Gastrocnemius medialis (tissue), 4 donors: Measurements from ENCODE around the gene CERS3. TPM values are rescaled to one million over a fixed set of nuclear protein-coding genes. Genes with fewer than 3 reads are reported as not detected.
A peak's percentile ranks its signal among the peaks of the same experiment; 100 is the strongest.

Experiments
- ATAC-seq, 2 donors: fragments of 150-250 bp; one replicate each; pipeline ENCODE4 v1.9.1; 2016
- DNase-seq, 2 donors: peaks; one replicate each; pipeline ENCODE4 v3.0.0-alpha.2; 2019
- H3K27ac ChIP-seq, 4 donors: fragments of 200-600 bp; sonication (generic); 1 replicate in 1 of 4; 2 replicates in 3 of 4; pipeline ENCODE4 v1.5.1; 2016 to 2018; ENCODE audit warnings: mild to moderate bottlenecking in 2 of 4, moderate library complexity in 1 of 4
- H3K27me3 ChIP-seq, 3 donors: fragments of 200-600 bp; sonication (generic) in 2 of 3; 1 replicate in 1 of 3; 2 replicates in 2 of 3; pipeline versions ENCODE4 v1.5.1 to v1.6.0; 2016 to 2019; ENCODE audit warnings: mild to moderate bottlenecking in 1 of 3, moderate library complexity in 1 of 3
- H3K36me3 ChIP-seq, 2 donors: fragments of 200-600 bp; sonication (generic) in 1 of 2; one replicate each; pipeline ENCODE4 v1.5.1; 2017 to 2018
- H3K4me1 ChIP-seq, 2 donors: fragments of 200-600 bp; sonication (generic) in 1 of 2; one replicate each; pipeline ENCODE4 v1.5.1; 2016 to 2017; ENCODE audit warnings: mild to moderate bottlenecking in 2 of 2
- H3K4me3 ChIP-seq, 4 donors: fragments of 200-600 bp; sonication (generic) in 3 of 4; 1 replicate in 1 of 4; 2 replicates in 3 of 4; pipeline ENCODE4 v1.5.1; 2016 to 2019; ENCODE audit warnings: mild to moderate bottlenecking in 2 of 4
- H3K9me3 ChIP-seq, 3 donors: fragments of 200-600 bp; sonication (generic) in 2 of 3; 1 replicate in 1 of 3; 2 replicates in 2 of 3; pipeline ENCODE4 v1.5.1; 2016 to 2019
- POLR2A ChIP-seq, 2 donors: fragments of 450-650 bp; IDR thresholded peaks; one replicate each; pipeline ENCODE4 v1.6.1; 2017; ENCODE audit warnings: antibody characterized with exemption in 2 of 2, mild to moderate bottlenecking in 2 of 2, moderate library complexity in 2 of 2
- in situ Hi-C, 4 donors: fragments of 200-750 bp; cut with MboI; loops; one replicate each; pipeline versions ENCODE4 v1.15.0 to v1.8.0; 2017; ENCODE audit warnings: low sequenced_read_pairs in 4 of 4
- intact Hi-C: fragments of 100-400 bp; cut with DNase I; formaldehyde crosslinking; loops from one replicate; pipeline ENCODE4 v1.15.1; 2023; ENCODE audit warnings: low total_unique reads
- total RNA-seq, 4 donors: library from RNA; depleted of rRNA; stranded (reverse); fragments of >200 nt; gene quantifications; one replicate each; pipeline versions ENCODE4 v1.1.0 to v1.2.3, GENCODE V29; 2016
- TF ChIP-seq, protein P1 (sequence below), 5 experiments: fragments of 450-650 bp in 3 of 5; fragments of 200-600 bp in 2 of 5; sonication (generic) in 2 of 5; IDR thresholded peaks in 4 of 5; conservative IDR thresholded peaks in 1 of 5; 1 replicate in 4 of 5; 2 replicates in 1 of 5; pipeline ENCODE4 v1.5.1; 2016 to 2019; ENCODE audit warnings: antibody characterized with exemption in 5 of 5, mild to moderate bottlenecking in 3 of 5, moderate library complexity in 3 of 5

Gene CERS3
- total RNA-seq: under 1 TPM in 2 of 4 donors, not detected in 2; 0.52 to 0.97 TPM

DNA sequence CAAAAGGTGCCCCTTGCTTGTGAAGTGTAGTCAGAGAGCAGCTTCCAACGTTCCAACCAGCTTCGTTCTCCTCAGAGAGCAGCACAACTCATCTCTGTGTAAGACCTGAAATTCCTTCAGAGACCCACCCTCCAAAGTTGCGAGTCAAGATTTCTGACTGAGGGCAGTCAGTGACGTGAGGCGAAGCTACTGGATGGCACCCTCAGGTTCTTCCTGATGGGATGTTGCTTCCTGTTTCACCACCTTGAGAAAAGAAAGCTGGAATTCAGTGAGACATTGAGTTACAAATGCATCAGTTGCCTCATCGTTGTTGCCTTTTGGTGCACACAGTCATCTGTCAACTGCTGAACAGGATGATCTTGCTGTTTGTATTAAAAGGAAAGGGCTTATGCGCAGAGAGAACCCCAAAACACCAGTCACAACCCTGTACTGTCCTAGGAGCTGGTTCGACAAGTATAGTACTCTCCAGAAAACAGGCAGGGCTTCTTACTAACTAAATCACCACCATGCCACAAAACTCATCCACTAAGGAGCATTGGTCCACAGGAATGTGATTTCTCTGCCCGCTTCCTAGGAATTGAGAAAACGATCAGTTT, at the start of gene CERS3:
Gene CERS3 (minus strand): TSS at position 118 of the 596 bp plus-strand sequence. CDS start 27,101 bp downstream, outside the sequence.
- peaks cover 20 to 26% of the 10 kb centered on the region in 2 donors for H3K4me1 ChIP-seq
- H3K27ac ChIP-seq: no peak within 1 kb of the TSS
- no peaks in the 10 kb centered on the region for H3K36me3 ChIP-seq
- DNase-seq: no peak
- H3K9me3 ChIP-seq: no peaks in the 10 kb centered on the region
- in situ Hi-C loops: no loop called here
- no peak for ATAC-seq
- no peak within 1 kb of the TSS for H3K4me3 ChIP-seq
- intact Hi-C loops: loop anchor here (10.0 kb wide), 1 partner anchor 1404 kb away; no protein-coding TSS in a partner anchor
- TF ChIP-seq POLR2A (IDR thresholded peaks at IDR 0.05): no peak
- TF ChIP-seq, protein P1, sequence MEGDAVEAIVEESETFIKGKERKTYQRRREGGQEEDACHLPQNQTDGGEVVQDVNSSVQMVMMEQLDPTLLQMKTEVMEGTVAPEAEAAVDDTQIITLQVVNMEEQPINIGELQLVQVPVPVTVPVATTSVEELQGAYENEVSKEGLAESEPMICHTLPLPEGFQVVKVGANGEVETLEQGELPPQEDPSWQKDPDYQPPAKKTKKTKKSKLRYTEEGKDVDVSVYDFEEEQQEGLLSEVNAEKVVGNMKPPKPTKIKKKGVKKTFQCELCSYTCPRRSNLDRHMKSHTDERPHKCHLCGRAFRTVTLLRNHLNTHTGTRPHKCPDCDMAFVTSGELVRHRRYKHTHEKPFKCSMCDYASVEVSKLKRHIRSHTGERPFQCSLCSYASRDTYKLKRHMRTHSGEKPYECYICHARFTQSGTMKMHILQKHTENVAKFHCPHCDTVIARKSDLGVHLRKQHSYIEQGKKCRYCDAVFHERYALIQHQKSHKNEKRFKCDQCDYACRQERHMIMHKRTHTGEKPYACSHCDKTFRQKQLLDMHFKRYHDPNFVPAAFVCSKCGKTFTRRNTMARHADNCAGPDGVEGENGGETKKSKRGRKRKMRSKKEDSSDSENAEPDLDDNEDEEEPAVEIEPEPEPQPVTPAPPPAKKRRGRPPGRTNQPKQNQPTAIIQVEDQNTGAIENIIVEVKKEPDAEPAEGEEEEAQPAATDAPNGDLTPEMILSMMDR (IDR thresholded peaks at IDR 0.05 in 4 of 5, conservative IDR thresholded peaks at IDR 0.05 in 1 of 5): no peak
- no peaks in the 10 kb centered on the region for H3K27me3 ChIP-seq

DNA sequence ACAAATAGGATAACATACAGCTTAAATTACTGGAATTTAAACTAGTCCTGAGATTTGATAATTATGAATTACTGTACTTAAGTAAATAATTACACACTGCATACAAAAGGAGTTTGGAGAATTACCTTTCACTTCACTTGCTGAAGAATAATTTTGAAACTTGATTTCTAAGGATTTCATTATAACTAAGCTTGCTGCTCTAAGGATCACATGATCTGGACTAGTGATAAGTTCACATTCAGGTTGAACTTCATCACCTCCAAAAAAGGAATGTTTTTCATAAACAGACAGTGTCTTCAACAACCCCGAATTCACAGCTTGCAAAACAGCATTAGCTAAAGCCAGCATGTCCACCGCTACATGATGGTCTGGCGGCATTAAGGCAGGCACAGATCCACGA, 44.8 kb upstream of the CERS3 start:
- Histone ChIP-seq H3K4me1 (peaks cover 0 to 9% of the 10 kb centered on the region in 2 donors), H3K27ac (no peak overlapping the region), H3K27me3 (no peaks in the 10 kb centered on the region), H3K36me3 (peaks cover 0 to 6% of the 10 kb centered on the region in 2 donors), H3K9me3 (no peaks in the 10 kb centered on the region), H3K4me3 (no peak overlapping the region)
- DNase-seq (no peak), ATAC-seq (no peak)
- intact Hi-C loops: loop anchor here (5.0 to 10.0 kb wide), 2 partner anchors 141 to 649 kb away; no protein-coding TSS in a partner anchor
- TF ChIP-seq, protein P1 (IDR thresholded peaks at IDR 0.05 in 4 of 5, conservative IDR thresholded peaks at IDR 0.05 in 1 of 5): no peak
- TF ChIP-seq POLR2A (IDR thresholded peaks at IDR 0.05): no peak
- in situ Hi-C loops: loop anchor here (5.0 to 25.0 kb wide), 4 partner anchors 136 to 661 kb away; no protein-coding TSS in a partner anchor

DNA sequence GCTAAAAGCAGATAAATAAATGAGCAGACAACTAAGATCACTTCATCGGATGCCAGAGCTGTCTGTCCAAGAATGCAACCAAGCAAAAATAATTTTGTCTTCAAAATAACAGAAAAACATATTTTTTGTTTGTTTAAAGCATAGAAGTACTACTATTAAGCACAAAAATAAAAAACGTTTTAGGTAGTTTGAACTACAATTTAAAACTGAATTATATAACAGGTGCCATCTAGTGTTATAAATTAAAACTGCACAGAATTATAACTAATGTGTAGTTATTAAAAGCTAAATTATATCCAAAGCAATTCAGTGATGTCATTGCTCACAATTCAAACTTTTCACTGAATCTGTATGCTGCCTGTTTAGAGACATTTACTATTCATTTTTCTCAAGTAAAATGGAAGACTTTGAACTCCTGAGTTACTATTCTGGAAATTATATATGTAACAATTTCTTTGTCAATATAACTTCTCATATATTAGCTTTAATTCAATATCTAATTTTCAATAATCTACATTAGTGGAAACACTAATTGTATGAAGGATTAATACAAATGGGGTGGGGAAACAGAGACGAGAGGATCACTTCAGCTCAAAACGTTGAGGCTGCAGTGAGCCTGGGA, 43.7 kb upstream of the CERS3 start:
- no peak for TF ChIP-seq POLR2A (IDR thresholded peaks at IDR 0.05)
- TF ChIP-seq, protein P1 (IDR thresholded peaks at IDR 0.05 in 4 of 5, conservative IDR thresholded peaks at IDR 0.05 in 1 of 5): peak; percentile 51 to 69 (median 61)
- no peak for DNase-seq

DNA sequence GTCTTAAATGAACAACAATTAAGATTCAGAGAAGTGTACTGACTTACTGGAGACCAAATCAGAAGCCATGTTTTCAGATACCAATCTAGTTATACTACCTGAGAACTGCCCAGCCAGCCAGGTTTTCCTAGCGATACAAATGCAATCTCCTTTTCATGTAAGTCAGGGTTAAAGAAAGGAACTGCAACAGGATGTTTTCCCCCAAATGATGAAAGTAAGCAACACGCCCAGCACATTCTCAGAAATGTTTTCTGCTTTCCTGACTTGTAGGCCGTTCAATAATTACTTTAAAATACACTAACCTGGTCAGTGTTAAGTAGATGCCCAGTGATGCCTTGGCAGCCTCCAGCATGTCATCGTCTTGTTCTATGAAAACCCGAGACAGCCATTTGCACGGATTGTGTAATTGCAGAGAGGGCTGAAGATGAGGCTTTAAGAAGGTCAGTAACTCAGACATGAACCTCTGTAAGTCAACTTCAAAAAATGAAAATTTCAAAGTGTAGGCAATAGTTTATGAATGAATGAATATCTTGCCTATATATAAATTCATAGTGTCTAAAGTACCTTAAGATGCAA, 42.9 kb upstream of the CERS3 start:
- TF ChIP-seq, protein P1 (IDR thresholded peaks at IDR 0.05 in 4 of 5, conservative IDR thresholded peaks at IDR 0.05 in 1 of 5): no peak
- no peak for TF ChIP-seq POLR2A (IDR thresholded peaks at IDR 0.05)
- in situ Hi-C loops (loop anchor here (5.0 to 25.0 kb wide), 4 partner anchors 134 to 659 kb away; no protein-coding TSS in a partner anchor), intact Hi-C loops (loop anchor here (1.0 to 10.0 kb wide), 3 partner anchors 139 to 647 kb away; no protein-coding TSS in a partner anchor)
- H3K4me1 ChIP-seq: peaks cover 0 to 9% of the 10 kb centered on the region in 2 donors
- H3K27ac ChIP-seq: no peak overlapping the region
- DNase-seq (no peak), ATAC-seq (no peak)
- peaks cover 0 to 6% of the 10 kb centered on the region in 2 donors for H3K36me3 ChIP-seq
- H3K27me3 ChIP-seq: no peaks in the 10 kb centered on the region
- H3K4me3 ChIP-seq: no peak overlapping the region
- no peaks in the 10 kb centered on the region for H3K9me3 ChIP-seq

More for the DNA sequence above, 43.7 kb upstream of the CERS3 start:
- in situ Hi-C loops (loop anchor here (5.0 to 25.0 kb wide), 4 partner anchors 135 to 660 kb away; no protein-coding TSS in a partner anchor), intact Hi-C loops (loop anchor here (1.0 to 10.0 kb wide), 3 partner anchors 140 to 648 kb away; no protein-coding TSS in a partner anchor)
- Histone ChIP-seq H3K9me3 (no peaks in the 10 kb centered on the region), H3K4me3 (no peak overlapping the region), H3K27ac (no peak overlapping the region), H3K36me3 (peaks cover 0 to 6% of the 10 kb centered on the region in 2 donors), H3K27me3 (no peaks in the 10 kb centered on the region), H3K4me1 (peaks cover 0 to 9% of the 10 kb centered on the region in 2 donors)
- ATAC-seq: peak in 1 of 2 donors; percentile 36
